ENCODE results near the gene CSNK1A1.

GRCh38 chr5:149485655-149486615 lies 65.3 kb downstream of the CSNK1A1 start:
- TF ChIP-seq CTCF (IDR thresholded peaks at IDR 0.05) (no peak), EZH2 (IDR thresholded peaks at IDR 0.05) (no peak), EZH2phosphoT487 (IDR thresholded peaks at IDR 0.05) (no peak)
